GM12878 (cell line): ENCODE results near the gene AKAP1. TPM values are rescaled to one million over a fixed set of nuclear protein-coding genes. Genes with fewer than 3 reads are reported as not detected.

Source experiments
- ATAC-seq: fragments of 200-7000 bp; cut with Tn5 transposase; 3 replicates; pipeline ENCODE4 v1.9.1; 2020; ENCODE audit warnings: mild to moderate bottlenecking, moderate library complexity
- BruUV-seq: library from RNA; stranded (reverse); fragments of 400-500 nt; replicated peaks from 2 replicates; lab custom pipeline; 2021; lab: Mats Ljungman, UMichigan
- CTCF ChIA-PET: fragments of 300-600 bp; sonication (Branson Sonifier 250); formaldehyde crosslinking; extraction: SDS; loops from one replicate; lab custom pipeline; 2021; ENCODE audit warnings: inconsistent platforms; lab: Yijun Ruan, JAX
- POLR2A ChIA-PET: fragments of 350-600 bp; formaldehyde crosslinking; extraction: SDS; loops from one replicate; lab custom pipeline; 2021; ENCODE audit warnings: inconsistent platforms; lab: Charles Lee
- RAD21 ChIA-PET: fragments of 300-600 bp; sonication (Branson Sonifier 250); formaldehyde crosslinking; loops from one replicate; lab custom pipeline; 2023; ENCODE audit warnings: antibody characterized with exemption; ENCODE audit not compliant: unreplicated experiment; lab: Charles Lee
- SMC1A ChIA-PET: fragments of 300-600 bp; sonication (Branson Sonifier 250); formaldehyde crosslinking; loops from one replicate; lab custom pipeline; 2023; ENCODE audit not compliant: unreplicated experiment, uncharacterized antibody; lab: Charles Lee
- DNase-seq: peaks from one replicate; pipeline ENCODE4 v3.0.0-alpha.2; 2011; ENCODE audit warnings: low read depth, low spot score
- FAIRE-seq: peaks from 3 replicates; lab custom pipeline; 2011; peaks lifted over from hg19 to GRCh38; lab: Jason Lieb, UNC
- H2AFZ ChIP-seq: 2 replicates; pipeline ENCODE4 v1.6.0; 2011; ENCODE audit warnings: low read depth, low read length, control low read depth; ENCODE audit not compliant: control insufficient read depth
- H3K27ac ChIP-seq: 2 replicates; pipeline ENCODE4 v1.5.1; 2011; ENCODE audit warnings: control low read depth; ENCODE audit not compliant: control insufficient read depth, insufficient read depth
- H3K27me3 ChIP-seq, 2 experiments: replicated peaks in 1 of 2; 2 replicates each; pipeline versions ENCODE4 v1.6.0 to v1.6.1; 2011; ENCODE audit warnings: low read length in 1 of 2; ENCODE audit not compliant: control insufficient read depth in 2 of 2, insufficient read depth in 2 of 2
- H3K36me3 ChIP-seq, 2 experiments: 2 replicates each; pipeline ENCODE4 v1.5.1; 2011; ENCODE audit warnings: low read length in 1 of 2; ENCODE audit not compliant: control insufficient read depth in 2 of 2, insufficient read depth in 2 of 2
- H3K4me1 ChIP-seq: 2 replicates; pipeline ENCODE4 v1.6.1; 2011; ENCODE audit warnings: mild to moderate bottlenecking, low read length, moderate library complexity, mixed read lengths; ENCODE audit not compliant: control insufficient read depth, insufficient read depth
- H3K4me2 ChIP-seq: 2 replicates; pipeline ENCODE4 v1.6.0; 2011; ENCODE audit warnings: control low read depth; ENCODE audit not compliant: control insufficient read depth, insufficient read depth
- H3K4me3 ChIP-seq: fragments of 200-600 bp; sonication (generic); 2 replicates; pipeline ENCODE4 v1.5.1; 2016
- H3K79me2 ChIP-seq: 2 replicates; pipeline ENCODE4 v1.6.0; 2011; ENCODE audit warnings: low read length; ENCODE audit not compliant: control insufficient read depth, insufficient read depth
- H3K9ac ChIP-seq: 2 replicates; pipeline ENCODE4 v1.8.0; 2011; ENCODE audit warnings: low read length, control low read depth, mixed read lengths; ENCODE audit not compliant: control insufficient read depth, insufficient read depth
- H3K9me3 ChIP-seq: replicated peaks from 3 replicates; pipeline ENCODE4 v1.5.1; 2011; ENCODE audit warnings: mild to moderate bottlenecking, low read length; ENCODE audit not compliant: control insufficient read depth, insufficient read depth
- H4K20me1 ChIP-seq: 2 replicates; pipeline ENCODE4 v1.6.0; 2011; ENCODE audit not compliant: control insufficient read depth, insufficient read depth
- BMI1 ChIP-seq: fragments of 450-650 bp; IDR thresholded peaks from 2 replicates; pipeline ENCODE4 v1.6.1; 2016; ENCODE audit warnings: mild to moderate bottlenecking, moderate library complexity, borderline replicate concordance
- LARP7 ChIP-seq: fragments of 450-650 bp; IDR thresholded peaks from 2 replicates; pipeline ENCODE4 v1.6.1; 2017; ENCODE audit warnings: mild to moderate bottlenecking
- MEF2A ChIP-seq: IDR thresholded peaks from 2 replicates; pipeline ENCODE4 v1.6.1; 2011; ENCODE audit warnings: low read depth, mild to moderate bottlenecking, low read length, moderate library complexity; ENCODE audit not compliant: insufficient read depth
- NFXL1 ChIP-seq: fragments of 450-650 bp; IDR thresholded peaks from 2 replicates; pipeline ENCODE4 v1.6.1; 2017; ENCODE audit warnings: antibody characterized with exemption, mild to moderate bottlenecking, borderline replicate concordance
- NRF1 ChIP-seq: conservative IDR thresholded peaks from 2 replicates; pipeline ENCODE4 v1.6.1; 2011; ENCODE audit warnings: mild to moderate bottlenecking, low read depth, low read length, improper control_type of control experiment
- PAX5 ChIP-seq: IDR thresholded peaks from 2 replicates; pipeline ENCODE4 v1.6.1; 2011; ENCODE audit warnings: low read depth, low read length, borderline replicate concordance
- RAD51 ChIP-seq: fragments of 450-650 bp; IDR thresholded peaks from 2 replicates; pipeline ENCODE4 v1.6.1; 2016; ENCODE audit warnings: moderate library complexity, mild to moderate bottlenecking, inconsistent platforms
- RBBP5 ChIP-seq: fragments of 200-600 bp; sonication (generic); conservative IDR thresholded peaks from 2 replicates; pipeline ENCODE4 v1.6.1; 2016
- RCOR1 ChIP-seq: conservative IDR thresholded peaks from 2 replicates; pipeline ENCODE4 v1.6.1; 2012; ENCODE audit warnings: low read depth, low read length, improper control_type of control experiment
- SMARCA5 ChIP-seq: fragments of 450-650 bp; IDR thresholded peaks from 2 replicates; pipeline ENCODE4 v1.6.1; 2017; ENCODE audit warnings: mild to moderate bottlenecking
- YY1 ChIP-seq: IDR thresholded peaks from 2 replicates; pipeline ENCODE4 v1.6.1; 2011; ENCODE audit warnings: low read depth, mild to moderate bottlenecking, low read length
- ZNF207 ChIP-seq: fragments of 450-650 bp; IDR thresholded peaks from 2 replicates; pipeline ENCODE4 v1.6.1; 2014; ENCODE audit warnings: antibody characterized with exemption, mild to moderate bottlenecking, borderline replicate concordance
- ZNF622 ChIP-seq: fragments of 450-650 bp; IDR thresholded peaks from 2 replicates; pipeline ENCODE4 v1.6.1; 2017; ENCODE audit warnings: mild to moderate bottlenecking, inconsistent platforms
- ZSCAN29 ChIP-seq: fragments of 450-650 bp; IDR thresholded peaks from 2 replicates; pipeline ENCODE4 v1.6.1; 2017; ENCODE audit warnings: mild to moderate bottlenecking, moderate library complexity
- WGBS: methylation state at CpG from one replicate; pipeline ENCODE4 v1.1.6; 2016; ENCODE audit warnings: low lambda C conversion rate; ENCODE audit not compliant: insufficient replicate concordance, insufficient coverage; ENCODE audit errors: missing lambda C conversion rate; 5-methylcytosine and 5-hydroxymethylcytosine counted together
- in situ Hi-C: fragments of 300-500 bp; cut with MboI; formaldehyde crosslinking; loops from 9 replicates; pipeline ENCODE4 v1.14.3; 2018; ENCODE audit warnings: mixed read lengths
- intact Hi-C: fragments of 100-400 bp; cut with micrococcal nuclease; formaldehyde crosslinking; loops from one replicate; pipeline ENCODE4 v1.14.2; 2022; ENCODE audit not compliant: unreplicated experiment
- polyA plus RNA-seq, 11 experiments: library from polyadenylated mRNA; depleted of rRNA in 4 of 11; unstranded in 6 of 11; stranded (reverse) in 5 of 11; fragments of >200 nt; fragmentation: Nextera tagmentation in 4 of 11; fragmentation: Illumina TruSeq in 1 of 11; extraction: Ambion mirVana in 4 of 11; extraction: Trizol in 1 of 11; gene quantifications; 1 replicate in 1 of 11; 2 replicates in 10 of 11; pipeline versions ENCODE4 v1.2.1 to v1.2.3, GENCODE V29; 2011 to 2016; ENCODE audit warnings: inconsistent platforms in 2 of 11, missing spikeins in 2 of 11, low read depth in 1 of 11
- total RNA-seq, 4 experiments: library from RNA; depleted of rRNA in 3 of 4; stranded (reverse); fragments of >200 nt in 3 of 4; fragmentation: Illumina TruSeq in 1 of 4; extraction: Trizol in 1 of 4; gene quantifications; 2 replicates each; pipeline versions ENCODE4 v1.2.1 to v1.2.3, GENCODE V29; 2013 to 2021

Gene AKAP1
- total and polyA plus RNA-seq, 10 of the 15 experiments (the other 5 are each of a cell fraction or from before 2014, with no cell fraction given): 11.9 to 50.5 (median 38.1) TPM

- SMC1A ChIA-PET: interaction anchor here (0.6 to 1.0 kb wide), 2 partner anchors 52 to 79 kb away, joined by 3 read pairs; no protein-coding TSS in a partner anchor
- H4K20me1 ChIP-seq: peaks cover 2% of the 10 kb centered on the region; the same call in 1 of the 2 replicates
These were observed 665 bp upstream of the AKAP1 start for GRCh38 chr17:57084361-57084801.

More at GRCh38 chr17:57084361-57084801, 665 bp upstream of the AKAP1 start:
- WGBS: 1% methylated on average over 7 of the region's 7 CpGs
- peaks cover 47% of the 10 kb centered on the region for H3K79me2 ChIP-seq
- peak overlapping the region; percentile 85 for H3K4me2 ChIP-seq
- intact Hi-C loops: loop anchor here (10.0 kb wide), 2 partner anchors 80 to 250 kb away; partner anchors contain the start of genes C17orf67 and DGKE
- no peak for TF ChIP-seq ZNF622
- TF ChIP-seq RAD51: peak; percentile 20; the same call in 1 of the 2 replicates
- no peak for TF ChIP-seq LARP7
- TF ChIP-seq SMARCA5: no peak
- TF ChIP-seq RBBP5: no peak
- no peak for TF ChIP-seq NFXL1
- TF ChIP-seq ZSCAN29: no peak
- no peak for TF ChIP-seq ZNF207
- no peak for TF ChIP-seq BMI1
- TF ChIP-seq NRF1: no peak
- TF ChIP-seq YY1: no peak
- TF ChIP-seq MEF2A: no peak
- TF ChIP-seq PAX5: 0 out of 2 replicates have a peak, but pooled peaks have one; percentile 2
- no peak for TF ChIP-seq RCOR1
- peak overlapping the region; percentile 88 for H2AFZ ChIP-seq
- CTCF ChIA-PET: interaction anchor here (1.4 to 3.3 kb wide), 2 partner anchors 38 to 75 kb away, joined by 3 to 12 read pairs; no protein-coding TSS in a partner anchor
- POLR2A ChIA-PET: interaction anchor here (0.6 to 1.7 kb wide), 4 partner anchors 18 to 252 kb away, joined by 3 to 7 read pairs (median 4); no protein-coding TSS in a partner anchor
- H3K9ac ChIP-seq: peak overlapping the region; percentile 88
- BruUV-seq: TSS peak; percentile 92
- peak; percentile 30 for ATAC-seq
- DNase-seq: no peak
- FAIRE-seq: no peak
- no peaks in the 10 kb centered on the region for H3K9me3 ChIP-seq
- H3K36me3 ChIP-seq: no peaks in the 10 kb centered on the region
- H3K4me1 ChIP-seq: peaks cover 31% of the 10 kb centered on the region
- no peaks in the 10 kb centered on the region for H3K27me3 ChIP-seq
- peak overlapping the region; percentile 89 for H3K4me3 ChIP-seq
- RAD21 ChIA-PET: interaction anchor here (0.6 to 1.5 kb wide), 3 partner anchors 11 to 869 kb away, joined by 3 read pairs; no protein-coding TSS in a partner anchor
- H3K27ac ChIP-seq: peak overlapping the region; percentile 88
- in situ Hi-C loops: no loop called here
